MM.1S (cell line): ENCODE results near the gene LMTK3.
A peak's percentile ranks its signal among the peaks of the same experiment; 100 is the strongest.

Experiments
- DNase-seq: peaks from one replicate; pipeline ENCODE4 v3.0.0-alpha.2; 2015
- H2AFZ ChIP-seq: fragments of 300-600 bp; sonication (generic); 2 replicates; pipeline ENCODE4 v1.6.0; 2016; ENCODE audit warnings: antibody characterized with exemption, low read length
- H3F3A ChIP-seq: fragments of 300-600 bp; sonication (generic); 2 replicates; pipeline ENCODE4 v1.6.1; 2016; ENCODE audit warnings: mild to moderate bottlenecking, antibody characterized with exemption, low read length, moderate library complexity, mixed read lengths; ENCODE audit not compliant: insufficient read depth
- H3K27ac ChIP-seq: fragments of 300-600 bp; sonication (generic); 2 replicates; pipeline ENCODE4 v1.5.1; 2016; ENCODE audit warnings: mild to moderate bottlenecking, low read length
- H3K27me3 ChIP-seq: fragments of 300-600 bp; sonication (generic); replicated peaks from 2 replicates; pipeline ENCODE4 v1.6.0; 2016; ENCODE audit warnings: low read length; ENCODE audit not compliant: insufficient read depth
- H3K36me3 ChIP-seq: fragments of 300-600 bp; sonication (generic); replicated peaks from 2 replicates; pipeline ENCODE4 v1.6.1; 2016; ENCODE audit warnings: mild to moderate bottlenecking, low read length, mixed read lengths; ENCODE audit not compliant: insufficient read depth
- H3K4me1 ChIP-seq: fragments of 300-600 bp; sonication (generic); 2 replicates; pipeline ENCODE4 v1.6.1; 2016; ENCODE audit warnings: low read length, mixed read lengths
- H3K4me2 ChIP-seq: fragments of 300-600 bp; sonication (generic); 2 replicates; pipeline ENCODE4 v1.6.0; 2016; ENCODE audit warnings: low read depth, low read length
- H3K4me3 ChIP-seq: fragments of 300-600 bp; sonication (generic); 2 replicates; pipeline ENCODE4 v1.5.1; 2016; ENCODE audit warnings: low read length, mixed read lengths
- H3K79me2 ChIP-seq: fragments of 300-600 bp; sonication (generic); 2 replicates; pipeline ENCODE4 v1.6.1; 2016; ENCODE audit warnings: mixed run types, low read length, mixed read lengths
- H3K9ac ChIP-seq: fragments of 300-600 bp; sonication (generic); 2 replicates; pipeline ENCODE4 v1.6.1; 2016; ENCODE audit warnings: low read length, mixed read lengths
- H3K9me2 ChIP-seq: fragments of 300-600 bp; sonication (generic); replicated peaks from 2 replicates; pipeline ENCODE4 v1.6.1; 2016; ENCODE audit warnings: mild to moderate bottlenecking, low read length, mixed read lengths; ENCODE audit not compliant: insufficient read depth
- H3K9me3 ChIP-seq: fragments of 300-600 bp; sonication (generic); replicated peaks from 2 replicates; pipeline ENCODE4 v1.6.1; 2016; ENCODE audit warnings: mild to moderate bottlenecking, low read length, mixed read lengths; ENCODE audit not compliant: insufficient read depth
- H4K20me1 ChIP-seq: fragments of 300-600 bp; sonication (generic); 2 replicates; pipeline ENCODE4 v1.6.1; 2016; ENCODE audit warnings: mild to moderate bottlenecking, low read length, moderate library complexity, mixed read lengths; ENCODE audit not compliant: insufficient read depth
- EZH2 ChIP-seq: fragments of 300-600 bp; sonication (generic); optimal IDR thresholded peaks from 2 replicates; pipeline ENCODE3; 2017; ENCODE audit warnings: low read depth, mild to moderate bottlenecking, antibody characterized with exemption, low read length, mixed read lengths
- EZH2phosphoT487 ChIP-seq: fragments of 300-600 bp; sonication (generic); IDR thresholded peaks from 2 replicates; pipeline ENCODE4 v1.6.1; 2018; ENCODE audit warnings: antibody characterized with exemption, low read length
- TF ChIP-seq, protein P1 (sequence below): fragments of 300-600 bp; sonication (generic); IDR thresholded peaks from 2 replicates; pipeline ENCODE4 v1.5.1; 2016; ENCODE audit warnings: antibody characterized with exemption, low read length, mixed read lengths

The LMTK3 gene, protein sequence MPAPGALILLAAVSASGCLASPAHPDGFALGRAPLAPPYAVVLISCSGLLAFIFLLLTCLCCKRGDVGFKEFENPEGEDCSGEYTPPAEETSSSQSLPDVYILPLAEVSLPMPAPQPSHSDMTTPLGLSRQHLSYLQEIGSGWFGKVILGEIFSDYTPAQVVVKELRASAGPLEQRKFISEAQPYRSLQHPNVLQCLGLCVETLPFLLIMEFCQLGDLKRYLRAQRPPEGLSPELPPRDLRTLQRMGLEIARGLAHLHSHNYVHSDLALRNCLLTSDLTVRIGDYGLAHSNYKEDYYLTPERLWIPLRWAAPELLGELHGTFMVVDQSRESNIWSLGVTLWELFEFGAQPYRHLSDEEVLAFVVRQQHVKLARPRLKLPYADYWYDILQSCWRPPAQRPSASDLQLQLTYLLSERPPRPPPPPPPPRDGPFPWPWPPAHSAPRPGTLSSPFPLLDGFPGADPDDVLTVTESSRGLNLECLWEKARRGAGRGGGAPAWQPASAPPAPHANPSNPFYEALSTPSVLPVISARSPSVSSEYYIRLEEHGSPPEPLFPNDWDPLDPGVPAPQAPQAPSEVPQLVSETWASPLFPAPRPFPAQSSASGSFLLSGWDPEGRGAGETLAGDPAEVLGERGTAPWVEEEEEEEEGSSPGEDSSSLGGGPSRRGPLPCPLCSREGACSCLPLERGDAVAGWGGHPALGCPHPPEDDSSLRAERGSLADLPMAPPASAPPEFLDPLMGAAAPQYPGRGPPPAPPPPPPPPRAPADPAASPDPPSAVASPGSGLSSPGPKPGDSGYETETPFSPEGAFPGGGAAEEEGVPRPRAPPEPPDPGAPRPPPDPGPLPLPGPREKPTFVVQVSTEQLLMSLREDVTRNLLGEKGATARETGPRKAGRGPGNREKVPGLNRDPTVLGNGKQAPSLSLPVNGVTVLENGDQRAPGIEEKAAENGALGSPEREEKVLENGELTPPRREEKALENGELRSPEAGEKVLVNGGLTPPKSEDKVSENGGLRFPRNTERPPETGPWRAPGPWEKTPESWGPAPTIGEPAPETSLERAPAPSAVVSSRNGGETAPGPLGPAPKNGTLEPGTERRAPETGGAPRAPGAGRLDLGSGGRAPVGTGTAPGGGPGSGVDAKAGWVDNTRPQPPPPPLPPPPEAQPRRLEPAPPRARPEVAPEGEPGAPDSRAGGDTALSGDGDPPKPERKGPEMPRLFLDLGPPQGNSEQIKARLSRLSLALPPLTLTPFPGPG (N-terminal part only)

DNA sequence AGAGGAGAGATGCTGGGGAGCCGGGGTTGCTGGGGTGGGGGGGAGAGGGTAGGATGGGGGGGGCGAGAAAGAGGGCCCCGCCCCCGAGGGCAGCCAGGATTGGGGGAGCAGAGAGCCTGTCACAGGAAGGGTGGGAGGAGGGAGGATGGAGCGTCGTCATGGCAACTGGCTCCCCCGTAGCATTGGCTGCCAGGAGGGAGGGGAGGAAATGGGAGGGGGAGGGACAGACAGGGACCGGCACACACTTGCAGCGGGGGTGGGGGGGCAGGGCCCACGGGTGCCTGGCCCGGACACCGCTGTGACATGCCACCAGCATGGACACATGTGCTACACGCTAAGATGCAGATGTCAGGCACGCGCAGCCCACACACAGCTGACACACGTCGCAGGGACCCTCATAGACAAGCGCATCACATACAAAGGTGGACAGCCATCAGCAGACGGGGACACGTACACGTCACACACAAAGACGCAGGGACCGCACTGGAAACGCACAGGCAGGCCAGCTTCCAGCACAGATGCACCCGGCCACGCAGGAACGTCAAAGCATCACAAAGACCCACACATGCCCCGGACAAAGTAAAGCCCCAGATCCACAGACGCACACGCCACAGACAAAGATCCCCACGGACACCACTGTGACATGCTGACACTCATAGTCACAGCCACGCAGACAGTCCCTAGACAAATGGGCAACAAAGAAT is at the start of gene LMTK3:
Gene LMTK3 (minus strand): TSS at position 36 of the 704 bp plus-strand sequence. CDS start 259 bp downstream, outside the sequence.
- H3K4me3 ChIP-seq, result no peak within 1 kb of the TSS
- no peaks in the 10 kb centered on the region for H3K9me3 ChIP-seq
- no peak within 1 kb of the TSS for H3K27ac ChIP-seq
- TF ChIP-seq, protein P1, sequence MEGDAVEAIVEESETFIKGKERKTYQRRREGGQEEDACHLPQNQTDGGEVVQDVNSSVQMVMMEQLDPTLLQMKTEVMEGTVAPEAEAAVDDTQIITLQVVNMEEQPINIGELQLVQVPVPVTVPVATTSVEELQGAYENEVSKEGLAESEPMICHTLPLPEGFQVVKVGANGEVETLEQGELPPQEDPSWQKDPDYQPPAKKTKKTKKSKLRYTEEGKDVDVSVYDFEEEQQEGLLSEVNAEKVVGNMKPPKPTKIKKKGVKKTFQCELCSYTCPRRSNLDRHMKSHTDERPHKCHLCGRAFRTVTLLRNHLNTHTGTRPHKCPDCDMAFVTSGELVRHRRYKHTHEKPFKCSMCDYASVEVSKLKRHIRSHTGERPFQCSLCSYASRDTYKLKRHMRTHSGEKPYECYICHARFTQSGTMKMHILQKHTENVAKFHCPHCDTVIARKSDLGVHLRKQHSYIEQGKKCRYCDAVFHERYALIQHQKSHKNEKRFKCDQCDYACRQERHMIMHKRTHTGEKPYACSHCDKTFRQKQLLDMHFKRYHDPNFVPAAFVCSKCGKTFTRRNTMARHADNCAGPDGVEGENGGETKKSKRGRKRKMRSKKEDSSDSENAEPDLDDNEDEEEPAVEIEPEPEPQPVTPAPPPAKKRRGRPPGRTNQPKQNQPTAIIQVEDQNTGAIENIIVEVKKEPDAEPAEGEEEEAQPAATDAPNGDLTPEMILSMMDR, result no peak
- TF ChIP-seq EZH2phosphoT487 (no peak), EZH2 (no peak)
- H3K9ac ChIP-seq, result no peak within 1 kb of the TSS
- peak within 1 kb of the TSS; percentile 5; the same call in 1 of the 2 replicates for H3K4me2 ChIP-seq
- DNase-seq, result no peak
- no peaks in the 10 kb centered on the region for H4K20me1 ChIP-seq
- no peaks in the 10 kb centered on the region for H3K4me1 ChIP-seq
- no peaks in the 10 kb centered on the region for H3K36me3 ChIP-seq
- no peaks in the 10 kb centered on the region for H3K9me2 ChIP-seq
- H3K79me2 ChIP-seq, result no peaks in the 10 kb centered on the region
- H3F3A ChIP-seq, result no peaks in the 10 kb centered on the region
- peaks cover 69% of the 10 kb centered on the region for H3K27me3 ChIP-seq
- no peak within 1 kb of the TSS for H2AFZ ChIP-seq

DNA sequence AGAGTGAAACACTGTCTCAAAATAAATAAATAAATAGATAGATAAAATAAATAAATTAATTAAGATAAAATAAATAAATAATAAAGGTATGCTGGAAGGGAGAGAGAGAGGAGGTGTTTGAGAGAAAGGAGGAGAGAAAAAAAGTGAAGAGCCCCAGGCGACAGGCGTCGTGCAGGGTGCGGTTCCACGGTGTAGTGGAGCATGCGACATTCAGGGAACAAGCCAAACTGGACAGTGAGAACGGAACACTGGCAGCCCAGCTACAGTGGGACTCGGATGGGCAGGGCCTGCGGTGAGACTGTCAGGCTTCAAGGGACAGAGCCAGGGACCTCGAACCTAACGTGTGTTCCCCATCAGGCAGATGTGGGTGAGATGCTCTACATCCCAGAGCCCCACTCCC is 49.8 kb upstream of the LMTK3 start:
- H3K9me3 ChIP-seq, result no peaks in the 10 kb centered on the region
- TF ChIP-seq, protein P1, result no peak
- TF ChIP-seq EZH2 (no peak), EZH2phosphoT487 (no peak)
- H3K9ac ChIP-seq, result no peak overlapping the region
- no peaks in the 10 kb centered on the region for H3K9me2 ChIP-seq
- H3F3A ChIP-seq, result no peaks in the 10 kb centered on the region
- H4K20me1 ChIP-seq, result no peaks in the 10 kb centered on the region
- H3K36me3 ChIP-seq, result no peaks in the 10 kb centered on the region
- no peak overlapping the region for H3K4me2 ChIP-seq
- no peak for DNase-seq
- H3K4me3 ChIP-seq, result no peak overlapping the region
- peaks cover 66% of the 10 kb centered on the region for H3K27me3 ChIP-seq
- H3K4me1 ChIP-seq, result no peaks in the 10 kb centered on the region
- no peak overlapping the region for H3K27ac ChIP-seq
- H3K79me2 ChIP-seq, result no peaks in the 10 kb centered on the region
- no peak overlapping the region for H2AFZ ChIP-seq

DNA sequence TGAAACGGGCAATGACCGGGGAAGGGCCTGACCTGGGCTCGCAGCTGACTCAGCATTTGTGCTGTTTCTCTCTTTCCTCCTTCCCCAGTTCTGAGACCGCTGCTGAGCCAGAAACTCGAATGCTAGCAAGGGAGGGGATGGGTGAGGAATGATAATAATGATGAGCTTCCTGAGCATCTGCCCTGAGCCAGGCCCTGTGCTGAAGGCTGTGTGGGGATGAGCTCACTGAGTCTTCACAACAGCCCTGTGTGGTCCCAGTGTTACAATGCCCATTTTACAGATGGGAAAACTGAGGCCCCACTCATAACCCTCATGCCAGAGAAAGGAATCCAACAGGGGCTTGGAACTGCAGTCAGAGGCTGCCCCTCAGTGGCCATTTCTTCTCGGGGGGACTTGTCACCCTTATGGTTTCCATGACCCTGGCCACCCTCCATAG is 48.5 kb upstream of the LMTK3 start:
- Histone ChIP-seq H3K27me3 (peaks cover 66% of the 10 kb centered on the region), H3K79me2 (no peaks in the 10 kb centered on the region), H3K9me2 (no peaks in the 10 kb centered on the region), H2AFZ (no peak overlapping the region), H3K27ac (no peak overlapping the region), H3K4me3 (no peak overlapping the region), H3K9ac (no peak overlapping the region), H4K20me1 (no peaks in the 10 kb centered on the region), H3K4me1 (no peaks in the 10 kb centered on the region), H3F3A (no peaks in the 10 kb centered on the region), H3K4me2 (no peak overlapping the region), H3K9me3 (no peaks in the 10 kb centered on the region), H3K36me3 (no peaks in the 10 kb centered on the region)
- TF ChIP-seq EZH2phosphoT487, result no peak
- TF ChIP-seq, protein P1, result no peak
- DNase-seq, result no peak
